Measurements from ENCODE around the gene SPAG16.
"Not testable (repeated sequence)": the region's sequence is repeated elsewhere in the genome, so short reads cannot be mapped to it uniquely, and the experiment has no call there.

SPAG16 gene

GRCh38 chr2:213710164-213710563 lies 425.9 kb downstream of the SPAG16 start:
- DNase-seq = no peak

GRCh38 chr2:213718411-213718810 lies 434.1 kb downstream of the SPAG16 start:
- DNase-seq = not testable (repeated sequence)

DNA sequence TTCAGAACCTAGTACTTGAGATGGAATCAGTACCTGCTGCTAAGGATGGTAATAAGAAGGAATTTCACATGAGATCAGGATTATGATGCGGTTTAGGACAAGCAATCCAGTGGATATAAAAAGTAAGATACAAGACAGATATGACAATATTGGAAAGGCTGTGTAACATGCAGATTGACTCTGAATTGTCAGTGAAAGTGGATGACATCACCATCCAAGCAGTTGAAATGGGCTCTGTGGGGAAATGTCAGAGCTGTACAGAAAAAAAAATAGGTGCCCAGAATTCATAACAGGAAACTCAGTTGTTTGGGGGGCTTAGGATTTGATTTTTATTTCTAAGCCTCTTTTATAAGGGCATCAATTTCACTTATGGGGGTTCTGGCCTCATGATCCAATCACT lies 438.3 kb downstream of the SPAG16 start:
- no peak for DNase-seq

DNA sequence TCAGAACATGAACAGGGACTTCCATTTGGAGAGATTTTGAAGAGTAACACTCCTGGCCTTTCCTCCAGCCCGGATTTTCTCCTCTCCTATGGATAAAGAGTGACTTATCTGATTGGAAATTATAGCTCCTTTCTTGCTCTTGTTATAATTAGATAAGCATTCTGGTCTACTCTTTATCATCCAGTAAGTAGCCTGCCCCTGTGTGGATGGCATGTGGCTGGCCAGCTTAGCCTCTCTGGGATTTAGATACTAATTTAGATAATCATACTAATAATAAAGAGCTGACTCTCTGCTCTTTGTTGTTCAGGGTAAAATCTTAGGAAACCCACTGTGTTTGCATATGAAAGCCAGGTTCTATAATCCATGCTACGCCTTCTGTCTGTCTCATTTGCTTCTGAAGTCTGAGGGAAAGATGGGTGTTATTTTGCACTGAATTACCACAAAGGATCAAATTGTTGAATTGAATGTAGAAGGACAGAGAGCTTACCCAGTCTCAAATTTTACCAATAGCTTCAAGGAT lies 438.8 kb downstream of the SPAG16 start:
- DNase-seq = no peak

DNA sequence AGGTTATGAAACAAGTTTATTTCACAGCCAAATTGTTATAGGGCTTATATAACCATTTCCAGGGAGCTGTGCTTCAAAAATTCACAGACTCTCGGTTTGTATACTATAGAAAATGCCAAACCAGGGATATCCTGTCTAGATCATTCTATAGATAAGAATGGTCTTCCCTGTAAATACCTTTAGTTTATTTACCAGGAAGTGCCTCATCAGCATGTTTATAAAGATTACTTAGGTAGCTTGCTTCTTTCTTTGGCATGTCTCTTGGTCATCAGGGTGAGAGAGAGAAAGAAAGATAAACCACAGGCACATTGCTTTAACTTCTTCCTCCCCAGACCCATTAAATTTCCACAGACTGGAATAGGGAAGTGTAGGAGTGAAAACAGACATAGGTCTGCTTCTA lies 439.4 kb downstream of the SPAG16 start:
- DNase-seq = no peak

- no peak for DNase-seq
These were observed 441.8 kb downstream of the SPAG16 start for GRCh38 chr2:213726101-213726500.

DNA sequence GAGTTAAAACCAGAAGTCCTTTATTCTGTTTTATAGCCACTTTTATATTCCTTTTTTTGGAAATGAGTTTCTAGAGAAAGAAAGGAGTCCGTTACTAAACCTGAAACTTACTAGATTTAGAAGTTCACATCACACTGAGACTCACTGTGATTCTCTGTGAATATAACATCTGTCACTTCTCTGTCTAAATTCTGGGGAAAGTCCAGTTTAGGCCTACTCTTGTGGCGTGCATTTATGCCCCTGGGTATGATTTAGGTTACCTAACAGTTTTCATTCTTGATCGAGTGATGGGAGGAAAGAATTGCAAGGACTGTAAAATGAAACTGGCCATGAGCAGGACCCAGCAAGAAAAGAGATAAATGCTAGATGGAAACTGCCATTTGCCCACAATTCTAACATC lies 449.6 kb downstream of the SPAG16 start:
- DNase-seq = no peak

DNA sequence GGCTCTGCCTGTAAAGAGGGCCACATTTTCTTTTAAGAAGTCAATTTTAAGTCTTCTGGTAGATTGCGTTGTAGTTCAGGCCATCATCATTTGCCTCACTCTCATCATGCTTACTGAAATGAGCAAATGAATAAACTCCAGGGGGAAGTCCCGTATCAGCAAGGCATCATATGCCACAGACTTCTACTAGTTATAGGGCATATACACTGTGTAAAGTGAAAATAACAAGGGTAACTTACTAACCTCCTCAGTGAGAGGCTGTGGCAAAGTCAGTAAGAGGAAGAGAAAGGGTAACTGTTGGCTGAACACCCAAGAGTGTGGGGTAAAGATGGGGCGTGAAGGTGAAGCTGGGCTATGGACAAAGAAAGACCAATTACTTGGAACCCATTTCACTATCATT lies 456.2 kb downstream of the SPAG16 start:
- DNase-seq = no peak

- DNase-seq = no peak
These were observed 467.2 kb downstream of the SPAG16 start for GRCh38 chr2:213751446-213751845.

DNA sequence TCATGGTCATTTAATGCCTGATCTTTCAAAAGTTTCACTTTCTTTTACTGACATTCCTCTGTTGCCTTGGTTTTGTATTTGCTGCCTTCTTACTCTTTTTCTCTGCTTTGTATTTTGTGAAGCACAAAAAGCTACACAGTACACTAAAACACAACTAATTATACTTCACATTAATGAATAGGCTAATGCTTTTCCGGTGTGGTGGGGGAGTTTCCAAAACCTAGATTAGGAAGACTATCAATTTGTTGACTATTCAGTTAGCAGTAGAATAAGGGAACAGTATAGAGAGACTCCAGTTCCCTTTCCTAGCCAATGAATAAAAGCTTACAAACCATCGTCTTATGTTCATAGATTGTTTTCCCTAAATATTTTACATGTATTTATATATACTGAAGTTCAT lies 468.3 kb downstream of the SPAG16 start:
- no peak for DNase-seq

GRCh38 chr2:213757525-213757924 lies 473.3 kb downstream of the SPAG16 start:
- no peak for DNase-seq

- no peak for DNase-seq
These were observed 479.1 kb downstream of the SPAG16 start for GRCh38 chr2:213763354-213763753.

DNA sequence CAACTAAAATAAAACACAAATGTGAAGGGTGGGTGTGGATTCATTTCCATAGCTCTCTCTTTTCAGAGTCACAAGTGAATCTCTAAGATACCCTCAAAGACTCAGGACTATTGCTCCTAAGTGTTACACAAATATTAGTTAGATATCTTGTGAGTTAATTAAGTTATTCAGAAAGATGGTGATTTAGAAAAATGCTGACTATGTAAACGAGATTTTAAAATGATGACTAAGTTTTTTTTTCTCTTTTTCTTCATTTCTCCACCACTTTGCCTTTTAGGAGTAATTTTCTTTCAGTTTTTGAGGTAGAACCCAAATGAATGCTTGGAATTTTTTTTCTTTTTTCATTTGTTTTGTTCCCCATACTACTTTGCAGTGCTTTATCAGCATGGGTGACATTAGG lies 479.7 kb downstream of the SPAG16 start:
- no peak for DNase-seq

GRCh38 chr2:213764849-213765248 lies 480.6 kb downstream of the SPAG16 start:
- no peak for DNase-seq

DNA sequence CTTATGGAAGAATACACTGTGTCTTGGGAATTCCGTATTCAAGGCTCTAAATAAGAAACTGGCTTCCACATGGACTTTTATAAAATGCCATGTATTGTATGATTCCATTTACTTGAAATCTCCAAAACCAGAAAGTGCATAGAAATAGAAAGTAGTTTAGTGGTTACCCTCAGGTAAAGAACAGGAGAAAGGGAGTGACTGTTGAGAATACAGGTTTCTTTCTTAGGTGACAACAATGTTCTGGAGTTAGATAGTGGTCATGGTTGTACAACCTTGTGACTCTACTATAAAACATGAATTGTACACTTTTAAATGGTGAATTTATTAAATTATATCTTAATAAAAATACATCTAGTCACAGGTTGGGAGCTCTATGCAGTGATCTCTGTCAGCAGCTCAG lies 481.8 kb downstream of the SPAG16 start:
- DNase-seq = no peak

- no peak for DNase-seq
These were observed 482.2 kb downstream of the SPAG16 start for GRCh38 chr2:213766465-213766901.

- DNase-seq = no peak
These were observed 503.6 kb downstream of the SPAG16 start for GRCh38 chr2:213787869-213788268.

- DNase-seq = no peak
These were observed 505.7 kb downstream of the SPAG16 start for GRCh38 chr2:213789940-213790339.

- no peak for DNase-seq
These were observed 507.8 kb downstream of the SPAG16 start for GRCh38 chr2:213792045-213792444.

GRCh38 chr2:213806125-213806726 lies 522.0 kb downstream of the SPAG16 start:
- DNase-seq = no peak

- no peak for DNase-seq
These were observed 532.3 kb downstream of the SPAG16 start for GRCh38 chr2:213816583-213816982.

- no peak for DNase-seq
These were observed 534.2 kb downstream of the SPAG16 start for GRCh38 chr2:213818436-213818835.

GRCh38 chr2:213834331-213834730 lies 550.1 kb downstream of the SPAG16 start:
- DNase-seq = no peak

DNA sequence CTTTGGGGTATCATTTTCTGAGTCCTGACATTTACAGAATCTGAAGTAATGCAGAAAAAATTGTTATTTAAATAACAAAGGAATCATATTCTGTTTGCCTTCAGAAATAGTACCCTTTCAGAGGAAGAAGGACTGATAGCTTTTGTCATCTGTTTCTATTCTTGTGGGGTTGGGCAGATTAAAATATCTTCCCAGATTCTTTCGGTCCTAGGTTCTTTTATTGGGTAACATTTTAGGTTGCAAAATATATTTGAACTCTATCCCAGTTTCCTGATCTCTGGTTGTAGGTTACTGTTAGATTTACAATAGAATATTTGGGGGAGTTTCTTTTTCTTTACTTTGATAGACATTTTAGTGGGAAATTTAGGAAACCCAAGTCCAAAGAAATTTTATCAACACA lies 550.5 kb downstream of the SPAG16 start:
- no peak for DNase-seq

- no peak for DNase-seq
These were observed 562.6 kb downstream of the SPAG16 start for GRCh38 chr2:213846856-213847255.
